ENCODE data around the gene FLAD1.
A peak's percentile ranks its signal among the peaks of the same experiment; 100 is the strongest.

DNA sequence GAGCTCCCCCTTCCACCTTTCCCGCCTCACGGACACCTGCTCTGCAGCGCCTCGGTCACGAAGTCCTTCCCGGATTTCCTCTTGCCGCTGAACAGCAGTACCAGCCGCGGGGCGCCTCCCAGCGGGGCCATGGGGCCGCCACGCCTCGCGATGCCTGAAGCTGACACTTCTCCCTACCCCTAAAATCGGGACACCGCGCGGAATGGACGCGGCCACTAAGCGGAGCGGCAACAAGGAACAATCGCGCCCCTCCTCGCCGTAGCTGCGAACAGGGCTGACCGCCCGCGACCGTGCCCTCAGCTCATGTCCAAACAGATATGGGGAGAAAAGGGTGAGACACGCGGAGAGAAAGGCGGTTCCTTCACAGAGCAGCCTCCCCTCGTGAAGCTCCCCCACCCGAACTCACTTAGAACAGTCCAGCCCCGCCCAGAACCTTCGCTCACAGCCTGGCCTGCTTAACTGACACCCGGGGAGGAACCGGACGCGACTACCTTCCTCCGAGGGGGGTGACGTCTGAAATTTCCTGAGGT lies 46.5 kb upstream of the FLAD1 start, which contains the start of gene PMVK:
- TF ChIP-seq, protein P1, sequence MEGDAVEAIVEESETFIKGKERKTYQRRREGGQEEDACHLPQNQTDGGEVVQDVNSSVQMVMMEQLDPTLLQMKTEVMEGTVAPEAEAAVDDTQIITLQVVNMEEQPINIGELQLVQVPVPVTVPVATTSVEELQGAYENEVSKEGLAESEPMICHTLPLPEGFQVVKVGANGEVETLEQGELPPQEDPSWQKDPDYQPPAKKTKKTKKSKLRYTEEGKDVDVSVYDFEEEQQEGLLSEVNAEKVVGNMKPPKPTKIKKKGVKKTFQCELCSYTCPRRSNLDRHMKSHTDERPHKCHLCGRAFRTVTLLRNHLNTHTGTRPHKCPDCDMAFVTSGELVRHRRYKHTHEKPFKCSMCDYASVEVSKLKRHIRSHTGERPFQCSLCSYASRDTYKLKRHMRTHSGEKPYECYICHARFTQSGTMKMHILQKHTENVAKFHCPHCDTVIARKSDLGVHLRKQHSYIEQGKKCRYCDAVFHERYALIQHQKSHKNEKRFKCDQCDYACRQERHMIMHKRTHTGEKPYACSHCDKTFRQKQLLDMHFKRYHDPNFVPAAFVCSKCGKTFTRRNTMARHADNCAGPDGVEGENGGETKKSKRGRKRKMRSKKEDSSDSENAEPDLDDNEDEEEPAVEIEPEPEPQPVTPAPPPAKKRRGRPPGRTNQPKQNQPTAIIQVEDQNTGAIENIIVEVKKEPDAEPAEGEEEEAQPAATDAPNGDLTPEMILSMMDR (conservative IDR thresholded peaks at IDR 0.05; ENCODE audit: low read length): peak; percentile 51
- no peak for TF ChIP-seq EZH2phosphoT487 (IDR thresholded peaks at IDR 0.05; ENCODE audit: borderline replicate concordance)
